GM12865 (cell line): ENCODE results near the gene ARHGAP35.
"Not testable (repeated sequence)": the region's sequence is repeated elsewhere in the genome, so short reads cannot be mapped to it uniquely, and the experiment has no call there.

Source experiments
- DNase-seq: peaks from one replicate; pipeline ENCODE4 v3.0.0; 2010; ENCODE audit warnings: low read depth
- H3K4me3 ChIP-seq: 2 replicates; pipeline ENCODE4 v1.5.1; 2011; ENCODE audit warnings: mild to moderate bottlenecking, low read depth, low read length, control low read depth
- CTCF ChIP-seq: IDR thresholded peaks from 2 replicates; pipeline ENCODE4 v1.5.1; 2011; ENCODE audit warnings: low read length, control low read depth, low read depth, inconsistent platforms; ENCODE audit not compliant: insufficient read depth; ENCODE audit errors: missing control alignments

Gene ARHGAP35

DNA sequence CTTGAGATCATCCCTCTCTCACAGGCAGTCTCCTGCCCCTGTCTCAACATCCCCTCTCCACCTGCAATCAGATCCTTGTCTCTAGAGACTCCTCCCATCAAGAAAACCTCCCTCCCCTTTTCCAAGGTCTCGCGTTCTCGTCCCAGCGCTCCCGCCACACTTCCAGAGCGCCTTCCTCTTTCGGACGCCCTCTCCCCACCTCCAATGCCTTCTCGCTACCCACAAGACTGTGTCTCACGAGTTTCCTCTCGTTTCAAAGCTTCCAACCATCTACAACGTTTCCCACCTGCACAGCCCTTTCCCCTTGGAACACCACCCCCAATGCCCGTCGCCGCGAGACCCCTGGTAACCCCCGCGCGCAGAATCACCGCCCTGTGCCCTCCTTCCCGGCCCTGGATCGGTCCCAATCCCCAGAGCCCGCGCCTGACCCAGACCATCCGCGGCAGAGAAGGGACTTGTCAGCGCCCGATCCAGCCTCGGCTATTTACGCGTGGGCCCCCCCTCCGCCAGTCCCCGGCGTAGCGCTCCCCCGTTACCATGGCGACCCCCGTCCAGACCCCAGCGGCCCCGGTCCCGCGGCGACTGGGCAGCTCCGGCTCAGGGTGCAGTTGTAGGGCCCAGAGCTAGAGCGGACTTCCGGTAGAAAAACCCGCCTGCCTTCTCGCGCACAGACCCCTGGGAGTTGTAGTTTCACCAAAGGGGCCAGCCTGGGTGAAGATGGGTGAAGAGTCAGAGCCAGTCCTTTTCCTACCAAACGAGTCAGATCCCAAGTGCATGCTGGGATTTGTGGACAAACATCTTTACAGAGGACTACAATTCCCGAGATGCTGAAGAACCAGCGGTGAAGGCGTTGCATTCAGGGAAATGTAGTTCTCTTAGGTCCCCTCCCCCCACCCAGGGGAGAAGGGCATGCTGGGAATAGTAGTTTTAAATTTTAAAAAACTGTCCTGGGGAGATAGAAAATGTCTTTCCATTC, 10.3 kb upstream of the ARHGAP35 start, which contains the start of gene AP2S1:
Gene AP2S1 (minus strand): TSS at position 619 of the 976 bp plus-strand sequence. CDS start 80 bp downstream, at position 539.
- TF ChIP-seq CTCF = no peak
- H3K4me3 ChIP-seq = peak within 1 kb of the TSS; percentile 79
- DNase-seq = peak; percentile 97

DNA sequence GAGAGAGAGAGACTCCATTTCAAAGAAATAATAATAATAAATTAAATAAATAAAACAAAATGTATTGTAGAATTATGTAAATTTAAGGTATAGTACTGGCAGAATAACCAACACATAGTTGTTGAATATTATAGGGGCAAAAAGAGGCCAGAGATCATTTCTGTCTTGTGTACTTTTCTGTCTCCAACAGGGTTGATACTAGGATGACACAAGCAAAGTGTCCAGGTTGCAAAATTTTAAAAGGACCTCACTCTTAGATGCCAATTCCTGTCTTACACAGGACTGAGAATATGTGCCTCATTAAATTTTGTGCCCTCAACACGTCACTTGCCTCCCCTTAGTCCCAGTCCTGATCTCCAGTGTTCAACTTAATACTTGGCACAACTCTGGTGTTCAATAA, 8.0 kb upstream of the ARHGAP35 start:
- DNase-seq = no peak
- H3K4me3 ChIP-seq = no peak overlapping the region
- no peak for TF ChIP-seq CTCF

- DNase-seq, H3K4me3 ChIP-seq: not testable (repeated sequence)
Measured at GRCh38 chr19:46854698-46855097, 6.1 kb upstream of the ARHGAP35 start.

- peak; percentile 93 for DNase-seq
- TF ChIP-seq CTCF = peak; percentile 72
- H3K4me3 ChIP-seq = peak overlapping the region; percentile 15
Measured at GRCh38 chr19:46856062-46857022, 4.5 kb upstream of the ARHGAP35 start.

DNA sequence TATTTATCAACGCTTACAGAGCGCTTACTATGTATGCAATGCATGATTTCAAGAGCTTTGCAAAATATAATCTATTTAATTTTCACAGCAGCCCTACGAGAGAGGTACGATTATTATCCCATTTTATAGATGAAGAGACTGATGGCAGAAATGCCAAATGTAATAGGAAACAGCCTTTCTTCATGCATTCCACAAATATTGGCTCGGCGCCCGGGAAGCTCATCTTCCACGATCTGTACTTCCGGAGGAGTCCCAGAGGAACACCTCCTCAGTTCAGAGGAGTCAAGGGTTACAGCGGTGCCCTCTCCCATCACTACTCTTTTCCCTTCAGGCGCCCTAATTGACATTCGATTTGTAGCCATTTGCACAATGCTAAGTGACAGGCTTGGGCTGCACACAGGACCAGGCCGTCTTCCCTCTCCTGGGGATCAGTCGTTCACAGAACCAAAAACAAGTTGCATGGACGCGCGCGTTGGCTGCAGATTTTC, 1.1 kb upstream of the ARHGAP35 start:
- peak overlapping the region; percentile 75 for H3K4me3 ChIP-seq
- DNase-seq = no peak
- no peak for TF ChIP-seq CTCF

DNA sequence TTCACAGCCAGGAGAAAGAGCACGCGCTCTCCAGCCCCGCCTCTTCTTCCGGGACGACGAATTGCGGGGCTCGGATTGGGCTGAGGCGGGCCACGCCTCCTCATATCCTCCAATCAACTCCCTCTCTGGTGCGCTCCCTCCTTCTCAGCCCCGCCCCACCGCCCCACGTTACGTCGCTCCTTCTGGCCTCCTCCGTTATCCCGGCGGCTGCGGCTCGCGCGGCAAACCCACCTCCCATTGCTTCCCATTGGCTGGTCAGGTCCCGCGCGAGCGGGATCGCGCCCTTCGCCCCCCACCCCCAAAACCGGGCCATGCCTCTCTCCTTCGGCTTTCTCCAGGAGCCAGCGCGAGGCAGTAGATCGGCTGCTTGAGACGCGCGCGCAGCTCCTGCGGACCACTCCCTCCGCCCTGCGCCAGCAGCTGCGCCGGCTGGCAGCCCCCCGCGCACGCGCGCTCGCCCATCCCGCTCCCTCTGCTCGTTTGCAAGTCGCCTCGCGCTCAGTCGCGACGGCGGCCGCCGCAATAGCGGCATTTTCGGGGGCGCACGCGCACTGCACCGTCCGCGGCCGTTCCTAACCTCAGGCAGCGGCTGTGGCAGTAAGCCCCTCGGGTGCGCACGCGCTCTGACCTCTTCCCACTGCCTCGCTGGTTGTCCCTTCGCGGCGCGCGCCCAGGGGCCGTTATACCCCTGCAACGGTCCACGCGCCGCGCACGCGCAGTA, 512 bp upstream of the ARHGAP35 start:
- peak overlapping the region; percentile 75 for H3K4me3 ChIP-seq
- TF ChIP-seq CTCF = no peak
- DNase-seq = peak; percentile 99
